GM12873 (cell line): Measurements from ENCODE around the gene WWOX.

Experiments used
- TF ChIP-seq, protein P1 (sequence below): IDR thresholded peaks from 2 replicates; pipeline ENCODE4 v1.5.1; 2012; ENCODE audit warnings: low read depth, mild to moderate bottlenecking, moderate library complexity, low read length, control low read depth; ENCODE audit not compliant: insufficient read depth; ENCODE audit errors: missing control alignments

Gene WWOX

DNA sequence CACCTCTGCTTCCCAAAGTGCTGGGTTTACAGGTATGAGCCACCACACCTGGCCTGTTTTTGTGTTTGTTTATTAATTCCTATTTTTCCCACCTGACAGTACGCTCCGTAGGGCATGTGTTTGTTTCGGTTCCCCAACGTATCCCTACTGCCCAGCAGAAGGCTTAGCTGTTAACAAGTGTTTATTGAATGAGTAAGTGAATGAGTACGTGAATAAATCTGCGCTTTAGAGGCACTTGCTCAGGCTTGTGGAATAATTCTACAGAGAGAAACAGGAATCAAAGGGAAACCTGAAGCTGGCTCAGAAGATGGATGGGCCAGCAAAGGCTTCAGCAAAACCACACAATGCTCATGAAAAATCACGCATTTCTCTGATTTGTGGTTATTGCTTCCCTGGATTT is 853.2 kb downstream of the WWOX start:
- TF ChIP-seq, protein P1, sequence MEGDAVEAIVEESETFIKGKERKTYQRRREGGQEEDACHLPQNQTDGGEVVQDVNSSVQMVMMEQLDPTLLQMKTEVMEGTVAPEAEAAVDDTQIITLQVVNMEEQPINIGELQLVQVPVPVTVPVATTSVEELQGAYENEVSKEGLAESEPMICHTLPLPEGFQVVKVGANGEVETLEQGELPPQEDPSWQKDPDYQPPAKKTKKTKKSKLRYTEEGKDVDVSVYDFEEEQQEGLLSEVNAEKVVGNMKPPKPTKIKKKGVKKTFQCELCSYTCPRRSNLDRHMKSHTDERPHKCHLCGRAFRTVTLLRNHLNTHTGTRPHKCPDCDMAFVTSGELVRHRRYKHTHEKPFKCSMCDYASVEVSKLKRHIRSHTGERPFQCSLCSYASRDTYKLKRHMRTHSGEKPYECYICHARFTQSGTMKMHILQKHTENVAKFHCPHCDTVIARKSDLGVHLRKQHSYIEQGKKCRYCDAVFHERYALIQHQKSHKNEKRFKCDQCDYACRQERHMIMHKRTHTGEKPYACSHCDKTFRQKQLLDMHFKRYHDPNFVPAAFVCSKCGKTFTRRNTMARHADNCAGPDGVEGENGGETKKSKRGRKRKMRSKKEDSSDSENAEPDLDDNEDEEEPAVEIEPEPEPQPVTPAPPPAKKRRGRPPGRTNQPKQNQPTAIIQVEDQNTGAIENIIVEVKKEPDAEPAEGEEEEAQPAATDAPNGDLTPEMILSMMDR, result no peak

DNA sequence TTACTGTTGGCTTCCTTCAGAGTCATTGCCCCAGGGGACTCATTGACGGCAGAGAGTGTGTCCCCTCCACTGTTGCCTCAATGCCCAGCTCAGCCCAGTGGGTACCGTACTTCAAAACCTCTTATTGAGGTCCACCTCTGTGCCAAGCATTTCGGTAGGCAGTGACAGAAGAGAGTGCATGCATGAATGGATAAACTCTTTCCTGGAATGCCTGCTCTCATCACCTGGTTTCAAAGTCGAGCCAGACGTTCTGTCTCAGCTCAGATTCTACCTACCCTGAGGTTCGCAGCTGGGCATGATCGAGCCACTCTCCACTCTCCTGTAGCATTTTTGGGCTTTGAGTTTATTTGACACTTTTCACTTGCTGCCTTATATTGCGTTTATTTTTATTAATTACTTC is 854.1 kb downstream of the WWOX start:
- TF ChIP-seq, protein P1, result no peak

DNA sequence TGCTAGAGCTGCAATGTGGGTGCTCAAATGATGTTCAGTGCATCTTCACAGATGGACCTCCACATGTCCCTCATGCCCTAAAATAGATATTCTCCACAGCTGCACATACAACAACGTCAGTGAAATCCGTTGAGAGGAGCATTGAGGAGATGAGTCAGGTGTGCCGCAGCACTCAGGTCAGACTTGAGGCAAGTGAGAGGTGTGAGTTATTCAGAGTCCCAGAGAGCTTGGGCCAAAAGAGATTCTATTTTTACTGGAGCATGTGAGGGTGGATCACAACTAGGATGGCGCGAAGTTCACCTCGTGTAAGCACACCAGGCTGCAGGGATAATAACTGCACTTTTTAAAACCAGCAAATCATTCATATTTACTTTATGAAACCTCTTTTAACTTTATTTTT is 855.8 kb downstream of the WWOX start:
- TF ChIP-seq, protein P1, result no peak

DNA sequence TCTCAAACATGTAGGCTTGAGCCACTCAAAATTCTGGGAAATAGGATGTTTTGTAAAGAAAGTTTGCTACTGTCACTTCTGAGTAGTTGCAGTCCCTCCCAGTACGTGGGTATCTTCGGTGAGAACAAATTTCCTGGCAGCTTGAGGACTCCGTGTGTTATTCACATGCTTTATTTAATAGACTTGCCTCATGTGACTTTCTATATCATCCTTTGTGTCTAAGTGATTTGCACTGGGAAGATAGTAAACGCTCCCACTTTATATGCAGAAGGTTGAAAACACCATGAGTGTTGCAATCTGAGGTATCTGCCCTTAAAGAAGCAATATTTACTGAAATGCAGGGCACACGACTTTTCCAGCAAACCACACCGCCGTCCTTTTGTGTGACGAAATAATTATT is 857.4 kb downstream of the WWOX start:
- TF ChIP-seq, protein P1, result no peak

DNA sequence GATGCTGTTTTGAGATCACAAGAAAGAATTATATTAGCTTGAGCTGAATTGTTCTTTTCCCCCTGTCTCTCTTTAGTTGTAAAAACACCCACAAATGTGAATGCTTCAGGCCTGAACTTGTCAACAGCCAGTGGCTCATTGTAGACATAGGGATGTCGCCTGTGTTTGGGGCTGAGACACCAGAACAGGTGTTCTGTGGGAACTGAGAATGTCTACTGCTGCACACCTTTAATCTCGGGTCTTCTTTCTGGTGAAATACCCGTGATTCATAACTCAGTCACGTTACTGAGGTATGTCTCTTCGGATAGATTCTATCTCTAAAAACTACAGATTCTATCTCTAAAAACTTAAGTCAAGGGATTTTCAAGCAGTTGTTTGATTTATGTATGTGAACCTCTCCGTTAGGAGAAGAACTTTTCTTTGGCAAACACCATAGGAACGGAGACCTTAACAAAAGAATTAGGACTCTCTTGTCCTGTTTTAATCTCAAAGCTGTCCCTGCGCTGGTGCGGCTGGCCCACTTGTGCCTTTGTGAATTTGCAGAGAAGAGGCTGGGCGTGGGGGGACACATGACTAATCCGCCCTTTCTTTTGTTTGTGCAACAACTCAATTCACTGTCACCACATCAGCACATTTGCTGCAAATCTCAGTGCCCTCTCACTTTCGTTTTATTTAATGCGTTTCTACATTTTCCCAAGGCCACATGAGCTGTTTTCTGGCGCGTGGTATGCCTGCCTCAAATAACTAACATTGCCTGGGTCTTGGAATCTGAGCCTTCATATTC is 858.1 kb downstream of the WWOX start:
- TF ChIP-seq, protein P1, result no peak

DNA sequence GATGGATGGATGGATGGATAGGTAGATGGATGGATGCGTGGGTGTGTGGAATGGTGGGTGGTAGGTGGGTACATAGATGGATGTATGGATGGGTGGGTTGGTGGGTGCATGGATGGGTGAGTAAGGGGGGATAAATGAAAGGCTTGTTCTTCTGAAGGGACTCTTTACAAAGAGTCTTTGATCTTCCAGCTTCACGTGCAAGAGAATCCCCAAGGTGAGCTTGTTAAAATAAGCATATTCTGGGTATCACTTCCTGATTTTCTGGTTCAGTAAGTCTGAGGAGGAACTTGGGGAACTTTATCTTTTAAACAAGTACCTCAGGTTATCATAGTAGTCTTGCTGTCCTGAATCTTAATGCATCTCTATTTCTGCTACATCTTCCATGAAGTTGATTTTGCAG is 862.0 kb downstream of the WWOX start:
- TF ChIP-seq, protein P1, result no peak

DNA sequence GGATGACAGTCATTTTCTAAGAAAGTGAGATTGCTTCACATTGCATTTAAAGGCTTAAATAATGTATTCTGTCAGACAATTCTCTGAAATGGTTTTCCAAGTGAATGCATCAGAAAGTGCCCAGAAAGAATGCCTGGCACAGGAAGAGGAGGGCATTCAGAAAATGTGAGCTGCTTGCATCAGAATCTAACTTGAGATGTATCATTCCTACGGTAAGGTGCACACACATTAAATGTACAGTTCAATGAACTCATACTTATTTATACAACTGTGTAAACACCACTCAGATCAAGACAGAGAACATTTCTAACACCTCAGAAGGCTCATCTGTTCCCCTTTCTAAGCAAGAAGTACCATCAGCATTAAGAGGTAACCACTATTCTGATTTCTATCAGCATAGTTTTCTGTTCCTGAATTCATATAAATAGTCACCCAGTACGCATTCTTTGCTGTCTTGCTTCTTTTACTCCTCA is 863.0 kb downstream of the WWOX start:
- TF ChIP-seq, protein P1, result no peak
